Testis (tissue), 2 donors: Measurements from ENCODE around the gene ATP2C1.

Experiments
- POLR2A ChIP-seq: fragments of 450-650 bp; IDR thresholded peaks from one replicate; pipeline ENCODE4 v1.6.1; 2017; ENCODE audit warnings: antibody characterized with exemption, mild to moderate bottlenecking, moderate library complexity
- TF ChIP-seq, protein P1 (sequence below), 3 experiments: fragments of 450-650 bp in 2 of 3; fragments of 200-600 bp in 1 of 3; sonication (generic) in 1 of 3; IDR thresholded peaks; one replicate each; pipeline ENCODE4 v1.5.1; 2016 to 2019; ENCODE audit warnings: antibody characterized with exemption in 3 of 3, mild to moderate bottlenecking in 2 of 3, moderate library complexity in 1 of 3

DNA sequence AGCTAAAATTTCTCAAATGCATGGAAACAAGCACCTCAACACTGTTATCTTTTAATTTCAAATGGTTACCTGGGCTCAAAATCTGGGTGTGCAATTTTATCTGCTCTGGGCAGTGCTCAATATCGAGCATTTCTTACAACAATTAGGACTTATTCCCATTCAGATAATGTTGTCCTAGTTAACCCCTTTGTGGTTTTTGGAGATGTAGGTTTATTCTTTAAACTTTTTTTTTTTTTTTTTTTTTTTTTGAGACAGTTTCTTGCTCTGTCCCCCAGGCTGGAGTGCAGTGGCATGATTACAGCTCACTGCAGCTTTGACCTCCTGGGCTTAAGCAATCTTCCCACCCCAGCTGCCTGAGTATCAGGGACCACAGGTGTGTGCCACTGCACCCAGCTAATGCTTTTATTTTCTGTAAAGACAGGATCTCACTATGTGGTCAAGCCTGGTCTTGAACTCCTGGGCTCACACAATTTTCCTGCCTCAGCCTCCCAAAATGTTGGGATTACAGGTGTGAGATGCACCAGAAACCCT, 4.4 kb upstream of the ATP2C1 start:
- TF ChIP-seq, protein P1, sequence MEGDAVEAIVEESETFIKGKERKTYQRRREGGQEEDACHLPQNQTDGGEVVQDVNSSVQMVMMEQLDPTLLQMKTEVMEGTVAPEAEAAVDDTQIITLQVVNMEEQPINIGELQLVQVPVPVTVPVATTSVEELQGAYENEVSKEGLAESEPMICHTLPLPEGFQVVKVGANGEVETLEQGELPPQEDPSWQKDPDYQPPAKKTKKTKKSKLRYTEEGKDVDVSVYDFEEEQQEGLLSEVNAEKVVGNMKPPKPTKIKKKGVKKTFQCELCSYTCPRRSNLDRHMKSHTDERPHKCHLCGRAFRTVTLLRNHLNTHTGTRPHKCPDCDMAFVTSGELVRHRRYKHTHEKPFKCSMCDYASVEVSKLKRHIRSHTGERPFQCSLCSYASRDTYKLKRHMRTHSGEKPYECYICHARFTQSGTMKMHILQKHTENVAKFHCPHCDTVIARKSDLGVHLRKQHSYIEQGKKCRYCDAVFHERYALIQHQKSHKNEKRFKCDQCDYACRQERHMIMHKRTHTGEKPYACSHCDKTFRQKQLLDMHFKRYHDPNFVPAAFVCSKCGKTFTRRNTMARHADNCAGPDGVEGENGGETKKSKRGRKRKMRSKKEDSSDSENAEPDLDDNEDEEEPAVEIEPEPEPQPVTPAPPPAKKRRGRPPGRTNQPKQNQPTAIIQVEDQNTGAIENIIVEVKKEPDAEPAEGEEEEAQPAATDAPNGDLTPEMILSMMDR (IDR thresholded peaks at IDR 0.05) = no peak
- no peak for TF ChIP-seq POLR2A
